NCI-H460 (cell line): ENCODE measurements around the gene OR2A14. TPM values are rescaled to one million over a fixed set of nuclear protein-coding genes. Genes with fewer than 3 reads are reported as not detected.
"Not testable (repeated sequence)": the region's sequence is repeated elsewhere in the genome, so short reads cannot be mapped to it uniquely, and the experiment has no call there.

Experiments
- DNase-seq: peaks from one replicate; pipeline ENCODE4 v3.0.0-alpha.2; 2016; ENCODE audit warnings: low read depth; ENCODE audit errors: extremely low read depth
- small RNA-seq, 2 experiments: library from RNA; depleted of rRNA; stranded (forward); fragments of <200 nt; gene quantifications; one replicate each; pipeline ENCODE3, GENCODE V24; 2014
- total RNA-seq: library from RNA; depleted of rRNA; stranded (reverse); fragments of >200 nt; shearing (Covaris generic); gene quantifications from 2 replicates; pipeline ENCODE4 v1.2.3, GENCODE V29; 2014; rRNA removed

The OR2A14 gene
- total RNA-seq, 1 experiment from 2014 or later, result not detected

- no peak for DNase-seq
These were observed 21.4 kb downstream of the OR2A14 start for GRCh38 chr7:144144426-144144825.

GRCh38 chr7:144148224-144148827 is 25.4 kb downstream of the OR2A14 start:
- DNase-seq, result no peak

GRCh38 chr7:144158861-144159260 is 35.9 kb downstream of the OR2A14 start:
- DNase-seq, result no peak

GRCh38 chr7:144164784-144165183 is 41.8 kb downstream of the OR2A14 start:
- DNase-seq, result no peak

GRCh38 chr7:144171594-144172350 is 48.8 kb downstream of the OR2A14 start:
- DNase-seq, result not testable (repeated sequence)

GRCh38 chr7:144174613-144175012 is 51.6 kb downstream of the OR2A14 start:
- DNase-seq, result no peak

- not testable (repeated sequence) for DNase-seq
These were observed 55.6 kb downstream of the OR2A14 start for GRCh38 chr7:144178380-144179164.

GRCh38 chr7:144179165-144179479 is 56.1 kb downstream of the OR2A14 start:
- DNase-seq, result not testable (repeated sequence)

Small RNA genes within 50 kb of the gene (small RNA-seq; reads per million reads assigned to genes)
- gene OR2A41P, result 0 reads per million in 2 experiments

Other genes starting within 250 kb of the OR2A14 start
- gene TCAF1, start 221.0 kb upstream of the OR2A14 start, total RNA-seq, result 37.4 and 38.1 TPM in 2 replicates
- gene OR2F2, start 187.9 kb upstream of the OR2A14 start, total RNA-seq, result 0.15 TPM in 1 of 2 replicates, not detected in the other
- gene OR2F1, start 168.3 kb upstream of the OR2A14 start, total RNA-seq, result not detected in 2 replicates
- gene OR6B1, start 122.9 kb upstream of the OR2A14 start, total RNA-seq, result not detected in 2 replicates
- not detected in 2 replicates for gene OR2A5, start 74.2 kb upstream of the OR2A14 start, total RNA-seq
- gene OR2A25, start 53.4 kb upstream of the OR2A14 start, total RNA-seq, result not detected in 2 replicates
- not detected in 2 replicates for gene OR2A12, start 36.9 kb upstream of the OR2A14 start, total RNA-seq
- gene OR2A2, start 13.6 kb upstream of the OR2A14 start, total RNA-seq, result not detected in 2 replicates
- 0.12 TPM in 2 replicates for gene CTAGE4, start 60.3 kb downstream of the OR2A14 start, total RNA-seq
- gene ARHGEF35, start 72.7 kb downstream of the OR2A14 start, total RNA-seq, result 0.54 and 0.84 TPM in 2 replicates
- gene OR2A42, start 116.4 kb downstream of the OR2A14 start, total RNA-seq, result not detected in 2 replicates
- not detected in 2 replicates for gene OR2A7, start 141.6 kb downstream of the OR2A14 start, total RNA-seq
- 0.12 TPM in 1 of 2 replicates, not detected in the other for gene CTAGE8, start 146.1 kb downstream of the OR2A14 start, total RNA-seq
- gene OR2A1, start 189.2 kb downstream of the OR2A14 start, total RNA-seq, result not detected in 2 replicates
- 1.0 and 1.7 TPM in 2 replicates for gene ARHGEF5, start 232.2 kb downstream of the OR2A14 start, total RNA-seq